ENCODE data around the gene OR4S1.
"Not testable (repeated sequence)": the region's sequence is repeated elsewhere in the genome, so short reads cannot be mapped to it uniquely, and the experiment has no call there.

Gene OR4S1, protein sequence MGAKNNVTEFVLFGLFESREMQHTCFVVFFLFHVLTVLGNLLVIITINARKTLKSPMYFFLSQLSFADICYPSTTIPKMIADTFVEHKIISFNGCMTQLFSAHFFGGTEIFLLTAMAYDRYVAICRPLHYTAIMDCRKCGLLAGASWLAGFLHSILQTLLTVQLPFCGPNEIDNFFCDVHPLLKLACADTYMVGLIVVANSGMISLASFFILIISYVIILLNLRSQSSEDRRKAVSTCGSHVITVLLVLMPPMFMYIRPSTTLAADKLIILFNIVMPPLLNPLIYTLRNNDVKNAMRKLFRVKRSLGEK

DNA sequence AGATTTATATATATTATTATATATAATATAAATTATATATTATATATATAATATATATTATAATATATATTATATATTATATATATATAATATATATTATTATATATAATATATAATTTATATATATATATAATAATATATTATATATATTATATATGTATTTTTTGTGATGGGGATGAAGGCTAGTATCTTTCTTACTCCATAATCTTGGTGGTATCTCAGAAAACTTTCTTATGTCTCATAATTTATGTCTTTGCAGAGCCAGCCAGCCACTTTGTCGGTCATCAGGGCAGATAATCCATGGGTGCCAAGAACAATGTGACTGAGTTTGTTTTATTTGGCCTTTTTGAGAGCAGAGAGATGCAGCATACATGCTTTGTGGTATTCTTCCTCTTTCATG, at the start of gene OR4S1:
TSS of gene OR4S1 (plus strand) at position 301 of the 400 bp plus-strand sequence. CDS start at position 301, 0 bp downstream.
- no peak within 1 kb of the TSS for H3K9ac ChIP-seq (ENCODE audit: low read length)
- no peaks in the 10 kb centered on the region for H3K4me1 ChIP-seq (ENCODE audit: insufficient read depth, low read length)

DNA sequence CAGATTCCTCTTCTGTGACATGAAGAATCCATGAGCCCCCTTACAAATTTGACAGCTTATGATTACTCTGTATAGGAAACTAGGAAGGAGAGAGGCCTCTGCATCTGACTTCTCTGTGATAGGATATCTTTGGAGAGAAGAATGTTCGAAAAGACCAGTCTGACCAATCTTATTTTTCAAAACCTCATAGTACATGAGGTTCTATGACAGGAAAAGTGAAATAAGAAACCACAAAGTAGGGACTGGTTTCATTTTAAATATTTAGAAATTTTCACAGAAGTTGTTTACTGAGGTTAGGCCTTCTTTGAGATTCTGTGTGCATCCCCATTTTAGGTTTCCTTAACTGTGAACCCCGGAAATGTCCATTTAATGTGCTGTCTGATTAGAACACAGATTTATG, 44.4 kb upstream of the OR4S1 start:
- Histone ChIP-seq H3K9me3 (ENCODE audit: low read length) (no peaks in the 10 kb centered on the region), H3K27me3 (ENCODE audit: control insufficient read depth in 1 of 2, insufficient read depth in 2 of 2, low read length in 2 of 2) (no peaks in the 10 kb centered on the region), H3K4me3 (ENCODE audit: low read depth in 1 of 2, low read length in 2 of 2) (no peak overlapping the region), H3K27ac (ENCODE audit: low read depth, low read length) (no peak overlapping the region), H3K36me3 (ENCODE audit: insufficient read depth, low read length) (no peaks in the 10 kb centered on the region), H3K9ac (ENCODE audit: low read length) (no peak overlapping the region), H3K4me1 (ENCODE audit: insufficient read depth, low read length) (no peaks in the 10 kb centered on the region)

More for the DNA sequence above, at the start of gene OR4S1:
- Histone ChIP-seq H3K9me3 (ENCODE audit: low read length) (no peaks in the 10 kb centered on the region), H3K27me3 (ENCODE audit: control insufficient read depth in 1 of 2, insufficient read depth in 2 of 2, low read length in 2 of 2) (no peaks in the 10 kb centered on the region), H3K36me3 (ENCODE audit: insufficient read depth, low read length) (no peaks in the 10 kb centered on the region), H3K27ac (ENCODE audit: low read depth, low read length) (no peak within 1 kb of the TSS), H3K4me3 (ENCODE audit: low read depth in 1 of 2, low read length in 2 of 2) (no peak within 1 kb of the TSS)

DNA sequence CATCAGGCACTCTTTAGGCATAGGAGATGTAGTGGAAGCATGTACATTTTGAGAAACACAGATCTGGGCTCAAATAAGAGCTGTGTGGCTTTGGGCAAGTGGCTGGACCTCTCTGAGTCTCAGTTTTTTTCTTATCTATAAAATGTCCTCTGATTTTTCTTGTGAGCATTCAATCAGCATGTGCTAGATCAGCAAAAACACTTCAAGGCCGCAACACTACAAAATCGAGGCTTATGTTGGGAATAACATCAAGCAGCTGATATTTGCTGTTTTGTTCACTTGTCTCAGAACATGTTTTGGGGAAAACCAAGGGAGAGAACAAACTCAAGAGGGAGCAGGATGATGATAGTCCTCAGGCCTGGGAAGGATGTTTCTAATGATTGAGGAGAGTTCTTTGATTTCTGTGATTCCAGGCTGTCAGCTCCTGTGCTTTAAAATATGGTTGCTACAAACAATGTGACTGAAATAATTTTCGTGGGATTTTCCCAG, 42.6 kb upstream of the OR4S1 start, which contains the start of gene OR4X1:
TSS of gene OR4X1 (plus strand) at position 439 of the 489 bp plus-strand sequence. CDS start at position 439, 0 bp downstream.
- Histone ChIP-seq H3K4me1 (ENCODE audit: insufficient read depth, low read length) (no peaks in the 10 kb centered on the region), H3K9me3 (ENCODE audit: low read length) (no peaks in the 10 kb centered on the region), H3K9ac (ENCODE audit: low read length) (no peak within 1 kb of the TSS), H3K27me3 (ENCODE audit: control insufficient read depth in 1 of 2, insufficient read depth in 2 of 2, low read length in 2 of 2) (no peaks in the 10 kb centered on the region), H3K36me3 (ENCODE audit: insufficient read depth, low read length) (no peaks in the 10 kb centered on the region), H3K4me3 (ENCODE audit: low read depth in 1 of 2, low read length in 2 of 2) (no peak within 1 kb of the TSS), H3K27ac (ENCODE audit: low read depth, low read length) (no peak within 1 kb of the TSS)

DNA sequence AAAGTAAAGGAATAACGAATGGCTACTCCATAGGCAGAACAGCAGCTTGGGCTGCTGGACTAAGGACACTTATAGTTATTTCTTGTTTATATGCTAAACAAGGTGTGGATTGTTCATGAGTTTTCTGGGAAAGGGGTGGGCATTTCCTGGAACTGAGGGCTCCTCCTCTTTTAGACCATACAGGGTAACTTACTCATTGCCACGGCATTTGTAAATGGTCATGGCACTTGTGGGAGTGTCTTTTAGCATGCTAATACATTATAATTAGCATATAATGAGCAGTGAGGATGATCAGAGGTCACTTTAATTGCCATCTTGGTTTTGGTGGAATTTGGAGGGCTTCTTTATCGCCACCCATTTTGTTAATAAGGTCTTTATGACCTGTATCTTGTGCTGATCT, 35.4 kb upstream of the OR4S1 start:
- Histone ChIP-seq H3K4me3 (ENCODE audit: low read depth in 1 of 2, low read length in 2 of 2) (no peak overlapping the region), H3K9me3 (ENCODE audit: low read length) (no peaks in the 10 kb centered on the region), H3K4me1 (ENCODE audit: insufficient read depth, low read length) (no peaks in the 10 kb centered on the region), H3K27ac (ENCODE audit: low read depth, low read length) (no peak overlapping the region), H3K9ac (ENCODE audit: low read length) (no peak overlapping the region), H3K36me3 (ENCODE audit: insufficient read depth, low read length) (no peaks in the 10 kb centered on the region), H3K27me3 (ENCODE audit: control insufficient read depth in 1 of 2, insufficient read depth in 2 of 2, low read length in 2 of 2) (no peaks in the 10 kb centered on the region)

DNA sequence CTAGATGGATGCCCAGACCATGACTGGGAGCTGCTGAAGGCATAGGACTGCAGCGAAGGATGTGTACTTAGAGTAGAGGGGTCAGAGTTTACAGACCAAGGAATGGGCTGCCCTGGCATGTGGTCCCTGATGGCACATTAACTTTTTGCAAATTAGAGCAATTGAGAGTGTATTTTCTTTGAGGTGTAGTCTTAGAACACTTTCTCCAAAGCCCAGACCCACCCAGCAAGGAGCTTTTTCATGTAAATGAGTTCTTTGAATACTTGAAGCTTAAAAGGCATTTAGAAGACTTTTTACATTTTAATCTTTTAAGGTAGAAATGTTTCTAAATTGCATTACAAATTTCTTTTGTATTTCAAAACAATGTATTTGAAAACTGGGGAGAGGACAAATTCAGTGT, 33.4 kb upstream of the OR4S1 start:
- Histone ChIP-seq H3K9ac (ENCODE audit: low read length) (no peak overlapping the region), H3K36me3 (ENCODE audit: insufficient read depth, low read length) (no peaks in the 10 kb centered on the region), H3K27ac (ENCODE audit: low read depth, low read length) (no peak overlapping the region), H3K9me3 (ENCODE audit: low read length) (no peaks in the 10 kb centered on the region), H3K4me3 (ENCODE audit: low read depth in 1 of 2, low read length in 2 of 2) (no peak overlapping the region), H3K4me1 (ENCODE audit: insufficient read depth, low read length) (no peaks in the 10 kb centered on the region), H3K27me3 (ENCODE audit: control insufficient read depth in 1 of 2, insufficient read depth in 2 of 2, low read length in 2 of 2) (no peaks in the 10 kb centered on the region)

DNA sequence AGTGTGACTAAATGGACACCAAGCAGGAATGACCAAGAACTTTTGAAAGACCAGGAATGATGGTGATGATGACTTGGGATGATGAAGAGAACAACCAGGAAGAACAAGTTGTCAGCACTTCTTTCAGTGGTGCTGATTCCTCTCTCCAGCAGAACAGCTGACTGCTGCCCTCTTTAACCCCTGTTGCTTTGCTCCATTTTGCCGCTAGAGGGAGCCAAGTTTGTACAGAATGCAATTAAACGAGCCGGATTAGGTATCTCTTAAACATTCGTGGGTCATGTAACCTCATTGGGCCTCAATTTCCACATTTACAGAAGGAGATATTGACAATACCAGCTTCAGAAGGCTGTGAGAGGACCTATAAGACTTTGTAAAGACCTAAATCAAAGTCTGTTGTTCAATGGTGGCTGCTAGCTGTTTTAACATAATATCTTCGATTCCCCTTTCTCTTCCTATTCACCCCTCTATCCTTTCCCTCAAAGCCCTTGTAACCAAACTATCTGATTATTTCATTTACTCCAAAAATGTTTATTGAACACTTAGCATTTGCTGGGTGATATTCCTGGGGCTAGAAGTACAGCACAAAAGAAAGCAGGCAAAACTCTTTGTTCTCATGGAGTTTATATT, 1.9 kb downstream of the OR4S1 start:
- no peaks in the 10 kb centered on the region for H3K9me3 ChIP-seq (ENCODE audit: low read length)
- no peak overlapping the region for H3K9ac ChIP-seq (ENCODE audit: low read length)
- no peaks in the 10 kb centered on the region for H3K4me1 ChIP-seq (ENCODE audit: insufficient read depth, low read length)
- no peaks in the 10 kb centered on the region for H3K27me3 ChIP-seq (ENCODE audit: control insufficient read depth in 1 of 2, insufficient read depth in 2 of 2, low read length in 2 of 2)
- H3K27ac ChIP-seq (ENCODE audit: low read depth, low read length) = no peak overlapping the region
- no peak overlapping the region for H3K4me3 ChIP-seq (ENCODE audit: low read depth in 1 of 2, low read length in 2 of 2)
- H3K36me3 ChIP-seq (ENCODE audit: insufficient read depth, low read length) = no peaks in the 10 kb centered on the region

DNA sequence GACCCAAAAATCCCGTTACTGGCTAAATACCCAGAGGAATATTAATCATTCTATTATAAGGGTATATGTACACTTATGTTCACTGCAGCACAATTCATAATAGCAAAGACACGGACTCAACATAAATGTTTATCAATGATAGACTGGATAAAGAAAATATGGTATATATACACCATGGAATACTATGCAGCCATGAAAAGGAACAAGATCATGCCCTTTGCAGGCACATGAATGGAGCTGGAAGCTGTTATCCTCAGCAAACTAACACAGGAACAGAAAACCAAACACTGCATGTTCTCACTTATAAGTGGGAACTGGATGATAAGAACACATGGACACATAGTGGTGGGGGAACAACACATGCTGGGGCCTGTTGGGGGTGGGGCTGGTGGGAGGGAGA, 7.6 kb downstream of the OR4S1 start:
- H3K27ac ChIP-seq (ENCODE audit: low read depth, low read length); H3K4me3 ChIP-seq (ENCODE audit: low read depth in 1 of 2, low read length in 2 of 2); H3K4me1 ChIP-seq (ENCODE audit: insufficient read depth, low read length): not testable (repeated sequence)

DNA sequence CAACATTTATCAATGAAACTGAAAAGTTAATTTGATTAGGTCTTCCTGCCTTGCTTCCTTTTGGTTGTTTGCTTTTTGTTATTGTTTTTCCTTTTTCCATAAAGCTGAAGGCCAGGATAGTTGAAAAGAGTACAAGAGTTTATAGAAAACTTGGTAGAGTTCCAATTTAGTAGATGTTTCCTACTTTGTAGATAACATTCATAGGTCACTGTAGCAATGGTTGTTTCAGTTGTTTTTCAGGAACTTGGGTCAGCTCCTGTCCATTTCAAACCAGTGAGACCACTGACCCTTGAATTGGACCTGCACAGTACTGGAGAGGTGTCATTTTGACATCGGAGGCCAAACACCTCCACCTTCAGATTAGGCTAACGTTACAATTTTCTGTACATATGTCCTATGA, 13.8 kb downstream of the OR4S1 start:
- H3K4me1 ChIP-seq (ENCODE audit: insufficient read depth, low read length); H3K27me3 ChIP-seq (ENCODE audit: control insufficient read depth in 1 of 2, insufficient read depth in 2 of 2, low read length in 2 of 2); H3K4me3 ChIP-seq (ENCODE audit: low read depth in 1 of 2, low read length in 2 of 2); H3K9me3 ChIP-seq (ENCODE audit: low read length); H3K9ac ChIP-seq (ENCODE audit: low read length); H3K27ac ChIP-seq (ENCODE audit: low read depth, low read length); H3K36me3 ChIP-seq (ENCODE audit: insufficient read depth, low read length): not testable (repeated sequence)

More for the DNA sequence above, 7.6 kb downstream of the OR4S1 start:
- not testable (repeated sequence) for H3K27me3 ChIP-seq (ENCODE audit: control insufficient read depth in 1 of 2, insufficient read depth in 2 of 2, low read length in 2 of 2); H3K36me3 ChIP-seq (ENCODE audit: insufficient read depth, low read length); H3K9ac ChIP-seq (ENCODE audit: low read length); H3K9me3 ChIP-seq (ENCODE audit: low read length)

DNA sequence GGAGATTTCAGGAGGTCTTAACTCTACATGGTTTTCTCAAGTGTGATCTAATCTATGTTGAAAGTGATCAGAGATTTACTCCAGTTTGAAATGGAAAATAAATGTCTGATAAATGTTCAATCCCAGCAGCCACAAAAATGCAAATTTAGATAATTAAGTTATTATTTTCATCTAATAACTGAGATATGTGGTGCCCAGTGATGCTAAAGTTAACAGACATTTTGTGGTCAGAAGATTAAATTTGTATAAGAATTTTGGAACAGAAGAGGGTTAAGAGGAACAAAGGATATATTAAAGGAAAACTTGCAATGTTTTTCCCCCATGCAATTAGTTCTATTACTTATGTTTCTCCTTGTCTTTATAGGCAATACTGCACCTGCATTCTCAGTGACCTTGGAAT, 18.6 kb downstream of the OR4S1 start, which contains the start of gene OR4C3:
TSS of gene OR4C3 (plus strand) at position 301 of the 400 bp plus-strand sequence. CDS start 102 bp downstream, outside the sequence.
- H3K9ac ChIP-seq (ENCODE audit: low read length); H3K27ac ChIP-seq (ENCODE audit: low read depth, low read length); H3K9me3 ChIP-seq (ENCODE audit: low read length); H3K27me3 ChIP-seq (ENCODE audit: control insufficient read depth in 1 of 2, insufficient read depth in 2 of 2, low read length in 2 of 2); H3K4me1 ChIP-seq (ENCODE audit: insufficient read depth, low read length); H3K4me3 ChIP-seq (ENCODE audit: low read depth in 1 of 2, low read length in 2 of 2); H3K36me3 ChIP-seq (ENCODE audit: insufficient read depth, low read length): not testable (repeated sequence)

DNA sequence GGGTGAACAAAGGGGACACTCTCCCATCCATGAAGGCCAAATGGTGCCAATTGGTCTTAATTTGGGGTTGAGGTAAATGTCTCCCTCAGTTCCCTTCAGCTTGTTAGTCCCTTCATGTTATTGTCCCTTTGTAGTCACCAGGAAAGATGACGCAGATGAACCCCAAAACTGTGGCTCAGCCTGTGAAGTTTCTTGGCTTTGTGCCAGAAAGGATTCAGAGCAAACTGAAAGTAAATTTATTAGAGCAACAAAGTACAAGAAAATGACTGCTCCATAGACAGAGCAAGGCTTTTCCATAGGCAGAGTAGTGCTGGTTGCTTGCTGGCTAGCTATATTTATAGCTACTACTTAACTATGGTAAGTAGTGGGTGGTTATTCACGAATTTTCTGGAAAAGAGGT, 35.4 kb downstream of the OR4S1 start:
- H3K27me3 ChIP-seq (ENCODE audit: control insufficient read depth in 1 of 2, insufficient read depth in 2 of 2, low read length in 2 of 2) = no peaks in the 10 kb centered on the region
- no peaks in the 10 kb centered on the region for H3K4me1 ChIP-seq (ENCODE audit: insufficient read depth, low read length)
- no peaks in the 10 kb centered on the region for H3K9me3 ChIP-seq (ENCODE audit: low read length)
- no peaks in the 10 kb centered on the region for H3K36me3 ChIP-seq (ENCODE audit: insufficient read depth, low read length)
- H3K4me3 ChIP-seq (ENCODE audit: low read depth in 1 of 2, low read length in 2 of 2) = no peak overlapping the region
- H3K27ac ChIP-seq (ENCODE audit: low read depth, low read length) = no peak overlapping the region
- no peak overlapping the region for H3K9ac ChIP-seq (ENCODE audit: low read length)

DNA sequence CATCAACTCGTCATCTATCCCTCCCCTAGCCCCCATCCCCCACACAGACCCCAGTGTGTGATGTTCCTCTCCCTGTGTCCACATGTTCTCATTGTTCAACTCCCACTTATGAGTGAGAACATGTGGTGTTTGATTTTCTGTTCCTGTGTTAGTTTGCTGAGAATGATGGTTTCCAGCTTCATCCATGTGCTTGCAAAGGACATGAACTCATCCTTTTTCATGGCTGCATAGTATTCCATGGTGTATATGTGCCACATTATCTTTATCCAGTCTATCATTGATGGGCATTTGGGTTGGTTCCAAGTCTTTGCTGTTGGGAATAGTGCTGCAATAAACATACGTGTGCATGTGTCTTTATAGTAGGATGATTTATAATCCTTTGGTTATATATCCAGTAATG, 36.5 kb downstream of the OR4S1 start:
- not testable (repeated sequence) for H3K4me1 ChIP-seq (ENCODE audit: insufficient read depth, low read length); H3K27ac ChIP-seq (ENCODE audit: low read depth, low read length)

DNA sequence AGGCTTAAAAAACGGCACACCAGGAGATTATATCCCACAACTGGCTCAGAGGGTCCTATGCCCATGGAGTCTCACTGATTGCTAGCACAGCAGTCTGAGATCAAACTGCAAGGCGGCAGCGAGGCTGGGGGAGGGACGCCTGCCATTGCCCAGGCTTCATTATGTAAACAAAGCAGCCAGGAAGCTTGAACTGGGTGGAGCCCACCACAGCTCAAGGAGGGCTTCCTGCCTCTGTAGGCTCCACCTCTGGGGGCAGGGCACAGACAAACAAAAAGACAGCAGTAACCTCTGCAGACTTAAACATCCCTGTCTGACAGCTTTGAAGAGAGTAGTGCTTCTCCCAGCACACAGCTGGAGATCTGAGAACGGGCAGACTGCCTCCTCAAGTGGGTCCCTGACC, 40.3 kb downstream of the OR4S1 start:
- not testable (repeated sequence) for H3K4me1 ChIP-seq (ENCODE audit: insufficient read depth, low read length); H3K9me3 ChIP-seq (ENCODE audit: low read length); H3K9ac ChIP-seq (ENCODE audit: low read length); H3K27me3 ChIP-seq (ENCODE audit: control insufficient read depth in 1 of 2, insufficient read depth in 2 of 2, low read length in 2 of 2); H3K4me3 ChIP-seq (ENCODE audit: low read depth in 1 of 2, low read length in 2 of 2); H3K27ac ChIP-seq (ENCODE audit: low read depth, low read length); H3K36me3 ChIP-seq (ENCODE audit: insufficient read depth, low read length)

More for the DNA sequence above, 36.5 kb downstream of the OR4S1 start:
- not testable (repeated sequence) for H3K36me3 ChIP-seq (ENCODE audit: insufficient read depth, low read length); H3K27me3 ChIP-seq (ENCODE audit: control insufficient read depth in 1 of 2, insufficient read depth in 2 of 2, low read length in 2 of 2); H3K9me3 ChIP-seq (ENCODE audit: low read length); H3K4me3 ChIP-seq (ENCODE audit: low read depth in 1 of 2, low read length in 2 of 2); H3K9ac ChIP-seq (ENCODE audit: low read length)

Data from muscle layer of colon (tissue), 2 donors.